Activated CD4-positive, alpha-beta T cell treated with anti-CD3 and anti-CD28 coated beads for 36 hours (primary cell): ENCODE measurements around the gene RPUSD3. TPM values are rescaled to one million over a fixed set of nuclear protein-coding genes. Genes with fewer than 3 reads are reported as not detected.
A peak's percentile ranks its signal among the peaks of the same experiment; 100 is the strongest.
"Not testable (repeated sequence)": the region's sequence is repeated elsewhere in the genome, so short reads cannot be mapped to it uniquely, and the experiment has no call there.

ENCODE experiments used
- ATAC-seq: fragments of 200-7000 bp; cut with Tn5 transposase; one replicate; pipeline ENCODE4 v1.10.0; 2021; ENCODE audit warnings: mild to moderate bottlenecking, moderate library complexity
- CTCF ChIA-PET: fragments of 350-600 bp; sonication (Branson Sonifier 250); formaldehyde crosslinking; loops from one replicate; lab custom pipeline; 2021; ENCODE audit warnings: antibody characterized with exemption; lab: Charles Lee
- POLR2A ChIA-PET: fragments of 350-600 bp; sonication (Branson Sonifier 250); formaldehyde crosslinking; loops from one replicate; lab custom pipeline; 2021; ENCODE audit warnings: antibody characterized with exemption, inconsistent platforms; lab: Charles Lee
- DNase-seq: peaks from one replicate; pipeline ENCODE4 v3.0.0-alpha.2; 2020
- H3K27ac Mint-ChIP-seq: one replicate; pipeline ENCODE4 v1.8.0; 2021; ENCODE audit warnings: mixed read lengths
- H3K27me3 Mint-ChIP-seq: one replicate; pipeline ENCODE4 v1.8.0; 2021; ENCODE audit warnings: mixed read lengths
- H3K36me3 Mint-ChIP-seq: one replicate; pipeline ENCODE4 v1.8.0; 2021; ENCODE audit warnings: low read depth, mixed read lengths
- H3K4me1 Mint-ChIP-seq: one replicate; pipeline ENCODE4 v1.8.0; 2021; ENCODE audit warnings: mixed read lengths
- H3K4me3 Mint-ChIP-seq: one replicate; pipeline ENCODE4 v1.8.0; 2021; ENCODE audit warnings: mild to moderate bottlenecking, moderate library complexity, mixed read lengths
- H3K9me3 Mint-ChIP-seq: one replicate; pipeline ENCODE4 v1.8.0; 2021; ENCODE audit warnings: low read depth, mixed read lengths
- intact Hi-C, 2 experiments: fragments of 100-400 bp; cut with DNase I in 1 of 2; cut with micrococcal nuclease in 1 of 2; formaldehyde crosslinking; loops; one replicate each; pipeline versions ENCODE4 v1.14.2 to v1.15.1; 2022 to 2024; cut with DNase I, micrococcal nuclease
- total RNA-seq, 2 experiments: library from RNA; stranded (reverse); gene quantifications; one replicate each; pipeline ENCODE4 v1.2.3, GENCODE V29; 2021

The RPUSD3 gene
- total RNA-seq, 2 experiments from 2014 or later: 79.2 to 81.5 TPM

DNA sequence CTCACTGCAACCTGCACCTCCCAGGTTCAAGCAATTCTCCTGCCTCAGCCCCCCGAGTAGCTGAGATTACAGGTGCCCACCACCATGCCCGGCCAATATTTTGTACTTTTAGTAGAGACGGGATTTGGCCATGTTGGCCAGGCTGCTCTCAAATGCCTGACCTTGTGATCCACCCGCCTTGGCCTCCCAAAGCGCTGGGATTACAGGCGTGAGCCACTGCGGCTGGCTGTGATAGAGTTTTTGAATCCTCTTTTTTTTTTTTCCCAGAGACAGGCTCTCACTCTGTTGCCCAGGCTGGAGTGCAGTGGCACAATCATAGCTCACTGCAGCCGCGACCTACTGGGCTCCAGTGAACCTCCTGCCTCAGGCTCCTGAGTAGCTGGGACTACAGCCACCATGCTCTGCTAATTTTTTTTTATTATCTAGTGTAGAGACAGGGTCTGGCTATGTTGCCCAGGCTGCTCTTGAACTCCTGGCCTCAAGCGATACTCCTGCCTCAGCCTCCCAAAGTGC is 21.4 kb upstream of the RPUSD3 start:
- H3K27ac Mint-ChIP-seq, H3K4me3 Mint-ChIP-seq, H3K36me3 Mint-ChIP-seq, ATAC-seq, H3K27me3 Mint-ChIP-seq, DNase-seq, intact Hi-C loops, H3K9me3 Mint-ChIP-seq, H3K4me1 Mint-ChIP-seq: not testable (repeated sequence)
- ChIA-PET POLR2A (interaction anchor here (0.6 kb wide), 1 partner anchor 15 kb away, joined by 3 read pairs; the partner anchor contains the start of gene CIDEC), CTCF (interaction anchor here (0.6 to 1.1 kb wide), 3 partner anchors 12 to 855 kb away, joined by 3 to 4 read pairs (median 3); no protein-coding TSS in a partner anchor)

GRCh38 chr3:9864200-9864927 is 20.6 kb upstream of the RPUSD3 start:
- no peaks in the 10 kb centered on the region for H3K4me1 Mint-ChIP-seq
- intact Hi-C loops: no loop called here
- H3K27ac Mint-ChIP-seq: no peak overlapping the region
- H3K9me3 Mint-ChIP-seq: no peaks in the 10 kb centered on the region
- H3K4me3 Mint-ChIP-seq: no peak overlapping the region
- ATAC-seq: no peak
- no peak for DNase-seq
- POLR2A ChIA-PET: no interaction called here
- peaks cover 6% of the 10 kb centered on the region for H3K27me3 Mint-ChIP-seq
- no peaks in the 10 kb centered on the region for H3K36me3 Mint-ChIP-seq
- CTCF ChIA-PET: interaction anchor here (0.8 kb wide), 1 partner anchor 11 kb away, joined by 3 read pairs; no protein-coding TSS in a partner anchor

- ChIA-PET CTCF (no interaction called here), POLR2A (interaction anchor here (0.5 kb wide), 2 partner anchors 42 to 443 kb away, joined by 4 to 6 read pairs; no protein-coding TSS in a partner anchor)
- DNase-seq (no peak), ATAC-seq (no peak)
- Mint-ChIP-seq H3K27me3 (peaks cover 6% of the 10 kb centered on the region), H3K4me1 (no peaks in the 10 kb centered on the region), H3K9me3 (no peaks in the 10 kb centered on the region), H3K27ac (no peak overlapping the region), H3K4me3 (no peak overlapping the region), H3K36me3 (no peaks in the 10 kb centered on the region)
- intact Hi-C loops: no loop called here
These were observed 19.4 kb upstream of the RPUSD3 start for GRCh38 chr3:9863058-9863772.

DNA sequence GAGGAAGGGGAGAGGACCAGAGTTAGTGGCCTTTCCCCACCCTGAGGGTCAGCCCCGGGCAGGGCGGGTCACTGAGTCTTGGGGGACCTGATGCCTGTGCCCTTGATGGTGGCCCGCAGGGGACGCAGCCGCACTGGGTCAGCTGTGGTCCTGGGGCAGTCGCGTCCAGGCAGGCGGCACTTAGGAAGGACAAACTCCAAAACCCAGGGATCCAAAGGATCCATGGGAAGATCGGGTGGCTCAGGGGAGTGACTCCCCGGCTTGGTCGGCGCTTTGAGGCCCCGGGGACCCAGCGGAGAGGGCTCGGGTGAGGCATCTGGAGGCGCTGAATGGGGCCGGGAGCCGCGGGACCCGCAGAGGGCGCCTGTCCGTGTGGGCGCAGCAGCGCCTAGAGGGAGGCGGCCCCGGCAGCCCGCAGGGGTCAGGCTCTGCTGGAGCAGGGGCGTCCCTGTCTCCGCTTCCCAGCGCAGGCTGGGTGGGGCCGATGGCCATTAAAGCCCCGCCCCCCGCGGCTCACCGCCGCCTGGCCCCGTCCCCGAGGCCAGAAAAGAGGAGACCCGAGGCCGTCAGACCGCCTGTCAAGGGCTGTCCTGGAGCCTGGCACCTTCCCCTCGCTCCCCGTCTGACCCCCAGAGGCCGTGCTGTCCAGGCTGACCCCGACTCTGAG is 18.7 kb upstream of the RPUSD3 start:
- no peak overlapping the region for H3K4me3 Mint-ChIP-seq
- CTCF ChIA-PET: no interaction called here
- intact Hi-C loops: no loop called here
- DNase-seq (peak; percentile 55), ATAC-seq (peak; percentile 72)
- POLR2A ChIA-PET: no interaction called here
- no peaks in the 10 kb centered on the region for H3K4me1 Mint-ChIP-seq
- peaks cover 6% of the 10 kb centered on the region for H3K27me3 Mint-ChIP-seq
- H3K36me3 Mint-ChIP-seq: no peaks in the 10 kb centered on the region
- H3K9me3 Mint-ChIP-seq: no peaks in the 10 kb centered on the region
- H3K27ac Mint-ChIP-seq: no peak overlapping the region

GRCh38 chr3:9861626-9862130 is 17.9 kb upstream of the RPUSD3 start:
- Mint-ChIP-seq H3K36me3 (no peaks in the 10 kb centered on the region), H3K27me3 (peaks cover 6% of the 10 kb centered on the region), H3K9me3 (no peaks in the 10 kb centered on the region), H3K4me3 (no peak overlapping the region), H3K4me1 (no peaks in the 10 kb centered on the region), H3K27ac (no peak overlapping the region)
- ChIA-PET CTCF (interaction anchor here (1.1 kb wide), 1 partner anchor 13 kb away, joined by 3 read pairs; no protein-coding TSS in a partner anchor), POLR2A (no interaction called here)
- DNase-seq (no peak), ATAC-seq (no peak)
- intact Hi-C loops: no loop called here

GRCh38 chr3:9861201-9861600 is 17.4 kb upstream of the RPUSD3 start:
- no peaks in the 10 kb centered on the region for H3K9me3 Mint-ChIP-seq
- ATAC-seq: no peak
- CTCF ChIA-PET: interaction anchor here (1.1 kb wide), 1 partner anchor 13 kb away, joined by 3 read pairs; no protein-coding TSS in a partner anchor
- no peak overlapping the region for H3K27ac Mint-ChIP-seq
- peaks cover 6% of the 10 kb centered on the region for H3K27me3 Mint-ChIP-seq
- no peaks in the 10 kb centered on the region for H3K36me3 Mint-ChIP-seq
- intact Hi-C loops: no loop called here
- DNase-seq: no peak
- H3K4me3 Mint-ChIP-seq: no peak overlapping the region
- POLR2A ChIA-PET: no interaction called here
- no peaks in the 10 kb centered on the region for H3K4me1 Mint-ChIP-seq

DNA sequence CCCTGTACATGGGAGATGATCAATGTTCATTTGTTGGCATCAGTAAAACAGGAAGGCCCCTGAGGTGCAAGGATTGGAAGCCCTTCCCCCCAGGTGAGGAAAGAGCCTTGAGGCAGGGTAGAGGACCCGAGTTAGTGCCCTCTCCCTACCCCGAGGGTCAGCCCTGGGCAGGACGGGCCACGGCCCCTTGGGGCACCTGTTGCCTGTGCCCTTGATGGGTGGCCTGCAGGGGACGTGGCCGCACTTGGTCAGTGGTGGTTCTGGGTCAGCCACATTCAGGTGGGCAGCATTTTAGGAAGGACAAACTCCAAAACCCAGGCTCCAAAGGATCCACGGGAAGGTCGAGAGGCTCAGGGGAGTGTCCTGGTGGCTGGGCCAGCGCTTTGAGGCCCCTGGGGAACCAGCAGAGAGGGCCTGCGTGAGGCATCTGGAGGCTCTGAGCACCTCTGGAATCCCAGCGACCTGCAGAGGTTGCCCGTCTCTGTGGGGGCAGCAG is 15.8 kb upstream of the RPUSD3 start:
- ChIA-PET POLR2A (no interaction called here), CTCF (no interaction called here)
- Mint-ChIP-seq H3K27me3 (peaks cover 6% of the 10 kb centered on the region), H3K4me3 (no peak overlapping the region), H3K27ac (no peak overlapping the region), H3K9me3 (no peaks in the 10 kb centered on the region), H3K36me3 (no peaks in the 10 kb centered on the region), H3K4me1 (no peaks in the 10 kb centered on the region)
- no peak for ATAC-seq
- intact Hi-C loops: no loop called here
- DNase-seq: no peak

DNA sequence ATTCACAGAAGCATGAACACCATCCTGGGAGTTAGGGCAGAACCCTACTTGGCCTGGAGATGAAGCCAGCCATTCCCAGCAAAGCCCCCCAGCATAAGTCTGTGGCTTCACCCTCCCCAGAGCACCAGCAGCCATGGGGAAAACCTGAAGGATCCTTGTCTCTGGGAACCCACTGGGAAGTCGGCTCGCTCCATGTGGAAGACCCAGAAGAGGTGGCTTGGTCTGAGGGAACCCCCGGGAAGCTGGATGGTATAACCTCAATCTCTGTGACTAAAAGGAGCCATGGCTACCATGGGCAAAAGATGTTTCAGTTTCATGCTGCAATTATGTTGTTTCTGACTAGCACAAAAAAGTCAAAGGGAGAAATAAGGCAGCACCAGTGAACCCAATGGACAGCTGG is 11.8 kb upstream of the RPUSD3 start:
- ChIA-PET POLR2A (no interaction called here), CTCF (interaction anchor here (0.8 to 1.6 kb wide), 2 partner anchors 76 to 125 kb away, joined by 3 to 4 read pairs; no protein-coding TSS in a partner anchor)
- H3K27me3 Mint-ChIP-seq: no peaks in the 10 kb centered on the region
- DNase-seq (no peak), ATAC-seq (no peak)
- no peaks in the 10 kb centered on the region for H3K9me3 Mint-ChIP-seq
- no peak overlapping the region for H3K27ac Mint-ChIP-seq
- H3K36me3 Mint-ChIP-seq: no peaks in the 10 kb centered on the region
- H3K4me3 Mint-ChIP-seq: no peak overlapping the region
- H3K4me1 Mint-ChIP-seq: no peaks in the 10 kb centered on the region
- intact Hi-C loops: no loop called here

DNA sequence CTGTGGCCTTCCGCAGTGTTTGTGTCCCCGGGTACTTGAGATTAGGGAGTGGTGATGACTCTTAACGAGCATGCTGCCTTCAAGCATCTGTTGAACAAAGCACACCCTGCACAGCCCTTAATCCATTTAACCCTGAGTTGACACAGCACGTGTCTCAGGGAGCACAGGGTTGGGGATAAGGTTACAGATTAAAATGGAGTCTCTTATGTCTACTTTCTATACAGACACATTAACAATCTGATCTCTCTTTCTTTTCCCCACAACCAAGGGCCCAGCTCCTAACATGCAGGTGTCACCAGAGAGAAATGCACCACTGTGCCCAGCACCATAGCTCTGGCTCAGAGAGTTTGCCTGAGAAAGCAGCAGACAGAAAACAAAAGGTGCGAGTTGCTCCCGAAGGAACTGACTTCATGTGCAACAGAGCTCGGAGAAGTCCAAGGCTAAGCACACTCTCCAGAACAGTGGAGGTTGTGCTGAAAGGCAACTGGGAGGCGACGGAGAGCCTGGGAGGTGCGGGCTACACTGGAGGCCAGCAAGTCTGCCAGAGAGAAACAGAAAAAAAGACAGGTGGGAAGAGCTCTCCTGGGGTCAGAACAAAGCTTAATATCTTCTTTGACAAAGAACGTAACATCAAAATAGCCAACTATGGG is 10.6 kb upstream of the RPUSD3 start:
- ATAC-seq, H3K27ac Mint-ChIP-seq, H3K9me3 Mint-ChIP-seq, DNase-seq, POLR2A ChIA-PET, H3K27me3 Mint-ChIP-seq, H3K36me3 Mint-ChIP-seq, H3K4me3 Mint-ChIP-seq, H3K4me1 Mint-ChIP-seq, intact Hi-C loops: not testable (repeated sequence)
- CTCF ChIA-PET: interaction anchor here (0.7 to 1.6 kb wide), 3 partner anchors 17 to 259 kb away, joined by 3 to 4 read pairs (median 4); no protein-coding TSS in a partner anchor

- no peak overlapping the region for H3K27ac Mint-ChIP-seq
- H3K27me3 Mint-ChIP-seq: no peaks in the 10 kb centered on the region
- no peak overlapping the region for H3K4me3 Mint-ChIP-seq
- ATAC-seq (no peak), DNase-seq (no peak)
- no peaks in the 10 kb centered on the region for H3K36me3 Mint-ChIP-seq
- no peaks in the 10 kb centered on the region for H3K9me3 Mint-ChIP-seq
- H3K4me1 Mint-ChIP-seq: peaks cover 3% of the 10 kb centered on the region
- POLR2A ChIA-PET: no interaction called here
- intact Hi-C loops: no loop called here
- CTCF ChIA-PET: interaction anchor here (0.8 to 1.0 kb wide), 2 partner anchors 11 to 13 kb away, joined by 3 read pairs; no protein-coding TSS in a partner anchor
These were observed 8.7 kb upstream of the RPUSD3 start for GRCh38 chr3:9852528-9852927.
